GM23338 (cell line): ENCODE measurements around the gene KRT8. TPM values are rescaled to one million over a fixed set of nuclear protein-coding genes. Genes with fewer than 3 reads are reported as not detected.

Source experiments
- ATAC-seq: fragments of 200-7000 bp; cut with Tn5 transposase; 3 replicates; pipeline ENCODE4 v1.9.1; 2020
- DNase-seq: peaks from one replicate; pipeline ENCODE4 v3.0.0-alpha.2; 2015; ENCODE audit warnings: low spot score
- H2AFZ ChIP-seq: fragments of 200-600 bp; sonication (generic); 2 replicates; pipeline ENCODE4 v1.8.0; 2016; ENCODE audit warnings: antibody characterized with exemption, mild to moderate bottlenecking, moderate library complexity
- H3F3A ChIP-seq: fragments of 200-600 bp; sonication (generic); replicated peaks from 2 replicates; pipeline ENCODE4 v1.8.0; 2017; ENCODE audit warnings: antibody characterized with exemption, mixed run types, low read depth
- H3K27ac ChIP-seq: fragments of 200-600 bp; sonication (generic); 2 replicates; pipeline ENCODE4 v1.6.1; 2016; ENCODE audit warnings: low read depth
- H3K27me3 ChIP-seq: fragments of 200-600 bp; sonication (generic); 2 replicates; pipeline ENCODE4 v1.8.0; 2016; ENCODE audit warnings: mild to moderate bottlenecking, mixed run types, moderate library complexity; ENCODE audit not compliant: insufficient read depth
- H3K36me3 ChIP-seq: fragments of 200-600 bp; sonication (generic); 2 replicates; pipeline ENCODE4 v1.8.0; 2016; ENCODE audit warnings: mild to moderate bottlenecking; ENCODE audit not compliant: insufficient read depth
- H3K4me1 ChIP-seq: fragments of 200-600 bp; sonication (generic); 2 replicates; pipeline ENCODE4 v1.8.0; 2016; ENCODE audit warnings: mild to moderate bottlenecking, moderate library complexity; ENCODE audit not compliant: insufficient read depth
- H3K4me2 ChIP-seq: fragments of 200-600 bp; sonication (generic); 2 replicates; pipeline ENCODE4 v1.7.1; 2017; ENCODE audit warnings: mixed run types
- H3K4me3 ChIP-seq: fragments of 200-600 bp; sonication (generic); 2 replicates; pipeline ENCODE4 v1.6.1; 2016; ENCODE audit warnings: mixed run types
- H3K79me2 ChIP-seq: fragments of 200-600 bp; sonication (generic); replicated peaks from 2 replicates; pipeline ENCODE4 v1.8.0; 2017; ENCODE audit warnings: mild to moderate bottlenecking; ENCODE audit not compliant: insufficient read depth
- H3K9me2 ChIP-seq: fragments of 200-600 bp; sonication (generic); 2 replicates; pipeline ENCODE4 v1.8.0; 2017; ENCODE audit not compliant: insufficient read depth
- H4K20me1 ChIP-seq: fragments of 200-600 bp; sonication (generic); replicated peaks from 2 replicates; pipeline ENCODE4 v1.8.0; 2017; ENCODE audit warnings: mild to moderate bottlenecking; ENCODE audit not compliant: insufficient read depth
- H3K27ac Mint-ChIP-seq: 2 replicates; pipeline ENCODE4 v1.8.0; 2020; ENCODE audit warnings: inconsistent platforms, mild to moderate bottlenecking, moderate library complexity, mixed read lengths
- H3K27me3 Mint-ChIP-seq: 3 replicates; pipeline ENCODE4 v1.8.0; 2022; ENCODE audit warnings: low read depth, mild to moderate bottlenecking, moderate library complexity, mixed read lengths, inconsistent platforms; ENCODE audit not compliant: insufficient read depth, poor library complexity
- H3K36me3 Mint-ChIP-seq: 3 replicates; pipeline ENCODE4 v1.8.0; 2021; ENCODE audit warnings: low read depth, mild to moderate bottlenecking, inconsistent platforms, moderate library complexity, mixed read lengths
- H3K4me1 Mint-ChIP-seq: 3 replicates; pipeline ENCODE4 v1.8.0; 2020; ENCODE audit warnings: mild to moderate bottlenecking, inconsistent platforms, mixed read lengths
- H3K4me3 Mint-ChIP-seq: 3 replicates; pipeline ENCODE4 v1.8.0; 2021; ENCODE audit warnings: moderate library complexity, mild to moderate bottlenecking, inconsistent platforms, mixed read lengths
- H3K9me3 Mint-ChIP-seq: 3 replicates; pipeline ENCODE4 v1.8.0; 2020; ENCODE audit warnings: moderate library complexity, mild to moderate bottlenecking, inconsistent platforms, mixed read lengths
- CREB1 ChIP-seq: fragments of 250-450 bp; sonication (Bioruptor Pico); IDR thresholded peaks from 2 replicates; pipeline ENCODE4 v1.5.0; 2020; ENCODE audit warnings: low read depth, mild to moderate bottlenecking, moderate library complexity
- EZH2 ChIP-seq: fragments of 200-600 bp; sonication (generic); IDR thresholded peaks from one replicate; pipeline ENCODE4 v1.8.0; 2017; ENCODE audit warnings: antibody characterized with exemption, mild to moderate bottlenecking, low read depth; ENCODE audit not compliant: unreplicated experiment
- EZH2phosphoT487 ChIP-seq: fragments of 200-600 bp; sonication (generic); IDR thresholded peaks from one replicate; pipeline ENCODE4 v1.8.1; 2018; ENCODE audit warnings: antibody characterized with exemption; ENCODE audit not compliant: unreplicated experiment
- JUNB ChIP-seq: IDR thresholded peaks from one replicate; pipeline ENCODE4 v1.6.1; 2016; ENCODE audit warnings: antibody characterized with exemption; ENCODE audit not compliant: unreplicated experiment
- POLR2AphosphoS5 ChIP-seq: IDR thresholded peaks from 2 replicates; pipeline ENCODE4 v1.6.1; 2016; ENCODE audit warnings: antibody characterized with exemption, low read depth
- STAT1 ChIP-seq: IDR thresholded peaks from one replicate; pipeline ENCODE4 v1.6.1; 2016; ENCODE audit warnings: antibody characterized with exemption; ENCODE audit not compliant: unreplicated experiment
- ZNF331 ChIP-seq: fragments of 250-450 bp; sonication (Bioruptor Pico); IDR thresholded peaks from 2 replicates; pipeline ENCODE4 v1.5.0; 2020; ENCODE audit warnings: low read depth, mild to moderate bottlenecking, moderate library complexity
- polyA plus RNA-seq: library from polyadenylated mRNA; unstranded; fragments of >200 nt; fragmentation: Nextera tagmentation; extraction: Ambion mirVana; gene quantifications from 2 replicates; pipeline ENCODE4 v1.2.1, GENCODE V29; 2016
- total RNA-seq: library from RNA; depleted of rRNA; stranded (reverse); fragments of >200 nt; shearing (Covaris generic); gene quantifications from 2 replicates; pipeline ENCODE4 v1.2.3, GENCODE V29; 2014
- TF ChIP-seq, protein P1 (sequence below): IDR thresholded peaks from 2 replicates; pipeline ENCODE4 v1.6.1; 2016; ENCODE audit warnings: antibody characterized with exemption
- TF ChIP-seq, protein P2 (sequence below): IDR thresholded peaks from one replicate; pipeline ENCODE4 v1.6.1; 2018; ENCODE audit warnings: antibody characterized with exemption; ENCODE audit not compliant: unreplicated experiment
- TF ChIP-seq, protein P3 (sequence below): fragments of 250-450 bp; sonication (Bioruptor Pico); IDR thresholded peaks from 2 replicates; pipeline ENCODE4 v1.5.0; 2020; ENCODE audit warnings: mild to moderate bottlenecking, moderate library complexity

Gene KRT8
- total and polyA plus RNA-seq, 2 experiments from 2014 or later, result 250 to 322 TPM

GRCh38 chr12:52850681-52851080 lies 54.2 kb downstream of the KRT8 start (continued):
- TF ChIP-seq, protein P1, sequence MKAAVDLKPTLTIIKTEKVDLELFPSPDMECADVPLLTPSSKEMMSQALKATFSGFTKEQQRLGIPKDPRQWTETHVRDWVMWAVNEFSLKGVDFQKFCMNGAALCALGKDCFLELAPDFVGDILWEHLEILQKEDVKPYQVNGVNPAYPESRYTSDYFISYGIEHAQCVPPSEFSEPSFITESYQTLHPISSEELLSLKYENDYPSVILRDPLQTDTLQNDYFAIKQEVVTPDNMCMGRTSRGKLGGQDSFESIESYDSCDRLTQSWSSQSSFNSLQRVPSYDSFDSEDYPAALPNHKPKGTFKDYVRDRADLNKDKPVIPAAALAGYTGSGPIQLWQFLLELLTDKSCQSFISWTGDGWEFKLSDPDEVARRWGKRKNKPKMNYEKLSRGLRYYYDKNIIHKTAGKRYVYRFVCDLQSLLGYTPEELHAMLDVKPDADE, result no peak
- no peak for TF ChIP-seq EZH2
- no peak for TF ChIP-seq CREB1 (CRISPR knock-in tag)
- TF ChIP-seq, protein P2, sequence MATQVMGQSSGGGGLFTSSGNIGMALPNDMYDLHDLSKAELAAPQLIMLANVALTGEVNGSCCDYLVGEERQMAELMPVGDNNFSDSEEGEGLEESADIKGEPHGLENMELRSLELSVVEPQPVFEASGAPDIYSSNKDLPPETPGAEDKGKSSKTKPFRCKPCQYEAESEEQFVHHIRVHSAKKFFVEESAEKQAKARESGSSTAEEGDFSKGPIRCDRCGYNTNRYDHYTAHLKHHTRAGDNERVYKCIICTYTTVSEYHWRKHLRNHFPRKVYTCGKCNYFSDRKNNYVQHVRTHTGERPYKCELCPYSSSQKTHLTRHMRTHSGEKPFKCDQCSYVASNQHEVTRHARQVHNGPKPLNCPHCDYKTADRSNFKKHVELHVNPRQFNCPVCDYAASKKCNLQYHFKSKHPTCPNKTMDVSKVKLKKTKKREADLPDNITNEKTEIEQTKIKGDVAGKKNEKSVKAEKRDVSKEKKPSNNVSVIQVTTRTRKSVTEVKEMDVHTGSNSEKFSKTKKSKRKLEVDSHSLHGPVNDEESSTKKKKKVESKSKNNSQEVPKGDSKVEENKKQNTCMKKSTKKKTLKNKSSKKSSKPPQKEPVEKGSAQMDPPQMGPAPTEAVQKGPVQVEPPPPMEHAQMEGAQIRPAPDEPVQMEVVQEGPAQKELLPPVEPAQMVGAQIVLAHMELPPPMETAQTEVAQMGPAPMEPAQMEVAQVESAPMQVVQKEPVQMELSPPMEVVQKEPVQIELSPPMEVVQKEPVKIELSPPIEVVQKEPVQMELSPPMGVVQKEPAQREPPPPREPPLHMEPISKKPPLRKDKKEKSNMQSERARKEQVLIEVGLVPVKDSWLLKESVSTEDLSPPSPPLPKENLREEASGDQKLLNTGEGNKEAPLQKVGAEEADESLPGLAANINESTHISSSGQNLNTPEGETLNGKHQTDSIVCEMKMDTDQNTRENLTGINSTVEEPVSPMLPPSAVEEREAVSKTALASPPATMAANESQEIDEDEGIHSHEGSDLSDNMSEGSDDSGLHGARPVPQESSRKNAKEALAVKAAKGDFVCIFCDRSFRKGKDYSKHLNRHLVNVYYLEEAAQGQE, result no peak
- TF ChIP-seq ZNF331 (CRISPR knock-in tag), result no peak

DNA sequence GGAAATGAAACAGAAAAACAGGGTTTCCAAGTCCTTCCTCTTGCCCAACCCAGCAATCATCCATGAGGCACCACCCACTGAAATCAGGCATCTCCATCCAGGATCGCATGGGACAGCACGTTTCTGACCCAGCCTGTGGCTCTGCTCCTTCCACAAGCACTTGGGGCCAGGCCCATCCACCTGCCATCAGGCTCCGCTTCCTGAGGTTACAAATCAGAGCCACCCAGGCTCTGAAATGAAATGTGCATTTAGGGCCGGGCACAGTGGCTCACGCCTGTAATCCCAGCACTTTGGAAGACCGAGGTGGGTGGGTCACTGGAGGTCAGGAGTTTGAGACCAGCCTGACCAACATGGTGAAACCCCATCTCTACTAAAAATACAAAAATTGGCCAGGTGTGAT lies 55.4 kb downstream of the KRT8 start:
- no peak for DNase-seq
- no peaks in the 10 kb centered on the region for H3K36me3 Mint-ChIP-seq
- TF ChIP-seq EZH2 (no peak), ZNF331 (CRISPR knock-in tag) (no peak), EZH2phosphoT487 (no peak), STAT1 (no peak), POLR2AphosphoS5 (no peak), JUNB (no peak)
- TF ChIP-seq, protein P2, result no peak
- TF ChIP-seq, protein P3, sequence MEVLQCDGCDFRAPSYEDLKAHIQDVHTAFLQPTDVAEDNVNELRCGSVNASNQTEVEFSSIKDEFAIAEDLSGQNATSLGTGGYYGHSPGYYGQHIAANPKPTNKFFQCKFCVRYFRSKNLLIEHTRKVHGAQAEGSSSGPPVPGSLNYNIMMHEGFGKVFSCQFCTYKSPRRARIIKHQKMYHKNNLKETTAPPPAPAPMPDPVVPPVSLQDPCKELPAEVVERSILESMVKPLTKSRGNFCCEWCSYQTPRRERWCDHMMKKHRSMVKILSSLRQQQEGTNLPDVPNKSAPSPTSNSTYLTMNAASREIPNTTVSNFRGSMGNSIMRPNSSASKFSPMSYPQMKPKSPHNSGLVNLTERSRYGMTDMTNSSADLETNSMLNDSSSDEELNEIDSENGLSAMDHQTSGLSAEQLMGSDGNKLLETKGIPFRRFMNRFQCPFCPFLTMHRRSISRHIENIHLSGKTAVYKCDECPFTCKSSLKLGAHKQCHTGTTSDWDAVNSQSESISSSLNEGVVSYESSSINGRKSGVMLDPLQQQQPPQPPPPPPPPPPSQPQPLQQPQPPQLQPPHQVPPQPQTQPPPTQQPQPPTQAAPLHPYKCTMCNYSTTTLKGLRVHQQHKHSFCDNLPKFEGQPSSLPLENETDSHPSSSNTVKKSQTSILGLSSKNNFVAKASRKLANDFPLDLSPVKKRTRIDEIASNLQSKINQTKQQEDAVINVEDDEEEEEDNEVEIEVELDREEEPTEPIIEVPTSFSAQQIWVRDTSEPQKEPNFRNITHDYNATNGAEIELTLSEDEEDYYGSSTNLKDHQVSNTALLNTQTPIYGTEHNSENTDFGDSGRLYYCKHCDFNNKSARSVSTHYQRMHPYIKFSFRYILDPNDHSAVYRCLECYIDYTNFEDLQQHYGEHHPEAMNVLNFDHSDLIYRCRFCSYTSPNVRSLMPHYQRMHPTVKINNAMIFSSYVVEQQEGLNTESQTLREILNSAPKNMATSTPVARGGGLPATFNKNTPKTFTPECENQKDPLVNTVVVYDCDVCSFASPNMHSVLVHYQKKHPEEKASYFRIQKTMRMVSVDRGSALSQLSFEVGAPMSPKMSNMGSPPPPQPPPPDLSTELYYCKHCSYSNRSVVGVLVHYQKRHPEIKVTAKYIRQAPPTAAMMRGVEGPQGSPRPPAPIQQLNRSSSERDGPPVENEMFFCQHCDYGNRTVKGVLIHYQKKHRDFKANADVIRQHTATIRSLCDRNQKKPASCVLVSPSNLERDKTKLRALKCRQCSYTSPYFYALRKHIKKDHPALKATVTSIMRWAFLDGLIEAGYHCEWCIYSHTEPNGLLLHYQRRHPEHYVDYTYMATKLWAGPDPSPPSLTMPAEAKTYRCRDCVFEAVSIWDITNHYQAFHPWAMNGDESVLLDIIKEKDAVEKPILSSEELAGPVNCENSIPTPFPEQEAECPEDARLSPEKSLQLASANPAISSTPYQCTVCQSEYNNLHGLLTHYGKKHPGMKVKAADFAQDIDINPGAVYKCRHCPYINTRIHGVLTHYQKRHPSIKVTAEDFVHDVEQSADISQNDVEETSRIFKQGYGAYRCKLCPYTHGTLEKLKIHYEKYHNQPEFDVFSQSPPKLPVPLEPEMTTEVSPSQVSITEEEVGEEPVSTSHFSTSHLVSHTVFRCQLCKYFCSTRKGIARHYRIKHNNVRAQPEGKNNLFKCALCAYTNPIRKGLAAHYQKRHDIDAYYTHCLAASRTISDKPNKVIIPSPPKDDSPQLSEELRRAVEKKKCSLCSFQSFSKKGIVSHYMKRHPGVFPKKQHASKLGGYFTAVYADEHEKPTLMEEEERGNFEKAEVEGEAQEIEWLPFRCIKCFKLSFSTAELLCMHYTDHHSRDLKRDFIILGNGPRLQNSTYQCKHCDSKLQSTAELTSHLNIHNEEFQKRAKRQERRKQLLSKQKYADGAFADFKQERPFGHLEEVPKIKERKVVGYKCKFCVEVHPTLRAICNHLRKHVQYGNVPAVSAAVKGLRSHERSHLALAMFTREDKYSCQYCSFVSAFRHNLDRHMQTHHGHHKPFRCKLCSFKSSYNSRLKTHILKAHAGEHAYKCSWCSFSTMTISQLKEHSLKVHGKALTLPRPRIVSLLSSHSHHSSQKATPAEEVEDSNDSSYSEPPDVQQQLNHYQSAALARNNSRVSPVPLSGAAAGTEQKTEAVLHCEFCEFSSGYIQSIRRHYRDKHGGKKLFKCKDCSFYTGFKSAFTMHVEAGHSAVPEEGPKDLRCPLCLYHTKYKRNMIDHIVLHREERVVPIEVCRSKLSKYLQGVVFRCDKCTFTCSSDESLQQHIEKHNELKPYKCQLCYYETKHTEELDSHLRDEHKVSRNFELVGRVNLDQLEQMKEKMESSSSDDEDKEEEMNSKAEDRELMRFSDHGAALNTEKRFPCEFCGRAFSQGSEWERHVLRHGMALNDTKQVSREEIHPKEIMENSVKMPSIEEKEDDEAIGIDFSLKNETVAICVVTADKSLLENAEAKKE (CRISPR knock-in tag), result no peak

More for the DNA sequence above, 55.4 kb downstream of the KRT8 start:
- no peak for ATAC-seq
- H3K4me1 ChIP-seq, result no peaks in the 10 kb centered on the region
- H3K27ac ChIP-seq, result no peak overlapping the region
- no peaks in the 10 kb centered on the region for H3K27me3 ChIP-seq
- no peaks in the 10 kb centered on the region for H3K79me2 ChIP-seq
- Mint-ChIP-seq H3K4me3 (no peak overlapping the region), H3K9me3 (no peaks in the 10 kb centered on the region; the same call in 1 of the 3 replicates), H3K27ac (no peak overlapping the region), H3K27me3 (peaks cover 1% of the 10 kb centered on the region), H3K4me1 (no peaks in the 10 kb centered on the region)
- H2AFZ ChIP-seq, result no peak overlapping the region
- H3K36me3 ChIP-seq, result no peaks in the 10 kb centered on the region
- H3K4me3 ChIP-seq, result no peak overlapping the region
- H3F3A ChIP-seq, result no peaks in the 10 kb centered on the region
- H3K4me2 ChIP-seq, result no peak overlapping the region
- peaks cover 2% of the 10 kb centered on the region; the same call in 1 of the 2 replicates for H3K9me2 ChIP-seq
- H4K20me1 ChIP-seq, result no peaks in the 10 kb centered on the region; the same call in 1 of the 2 replicates
